Measurements from ENCODE around the gene SAV1.
"Not testable (repeated sequence)": the region's sequence is repeated elsewhere in the genome, so short reads cannot be mapped to it uniquely, and the experiment has no call there.

Gene SAV1

DNA sequence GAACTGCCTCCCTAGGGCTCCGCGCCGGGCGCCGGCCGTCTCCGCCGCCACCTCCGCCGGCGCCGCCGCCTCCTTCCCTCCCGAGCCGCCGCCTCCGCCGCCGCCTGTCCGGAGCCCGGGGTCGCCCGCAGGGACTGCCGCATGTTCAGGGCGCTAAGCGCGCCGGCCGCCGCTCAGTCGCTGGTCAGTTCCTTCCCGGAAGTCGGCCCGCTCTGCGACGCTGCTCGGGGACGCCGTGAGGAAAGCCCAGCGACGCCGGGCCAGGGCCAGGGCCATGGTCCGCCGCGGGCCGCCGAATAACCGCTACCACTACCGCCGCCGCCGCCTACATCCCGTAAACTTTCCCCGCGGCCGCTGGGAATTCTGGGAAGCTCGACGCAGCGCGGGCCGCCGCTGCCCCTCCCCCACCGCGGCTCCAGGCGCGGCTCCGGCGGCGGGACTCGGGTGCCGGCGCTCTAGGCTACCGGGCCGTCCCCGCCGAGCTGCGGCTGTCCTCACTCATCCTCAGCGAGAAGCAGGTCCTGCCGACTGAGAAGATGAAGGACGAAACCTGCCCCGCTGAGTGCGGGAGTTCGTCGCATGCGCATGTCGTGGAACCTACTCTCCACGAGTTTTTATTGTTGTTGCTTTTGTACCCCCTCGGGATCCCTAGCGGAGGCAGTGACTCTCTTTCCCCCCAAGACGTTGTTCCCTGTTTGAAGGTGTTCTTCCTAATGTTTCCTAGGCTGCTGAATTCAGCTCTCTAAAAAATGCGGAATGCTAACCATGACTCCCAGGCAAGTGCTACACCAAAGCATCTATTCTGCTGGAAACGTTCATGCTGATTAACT is at the start of gene SAV1:
Gene SAV1, minus strand, starts transcription at position 311 of the 830 bp plus-strand sequence. CDS start 339 bp downstream, outside the sequence.
- DNase-seq = peak; percentile 82

DNA sequence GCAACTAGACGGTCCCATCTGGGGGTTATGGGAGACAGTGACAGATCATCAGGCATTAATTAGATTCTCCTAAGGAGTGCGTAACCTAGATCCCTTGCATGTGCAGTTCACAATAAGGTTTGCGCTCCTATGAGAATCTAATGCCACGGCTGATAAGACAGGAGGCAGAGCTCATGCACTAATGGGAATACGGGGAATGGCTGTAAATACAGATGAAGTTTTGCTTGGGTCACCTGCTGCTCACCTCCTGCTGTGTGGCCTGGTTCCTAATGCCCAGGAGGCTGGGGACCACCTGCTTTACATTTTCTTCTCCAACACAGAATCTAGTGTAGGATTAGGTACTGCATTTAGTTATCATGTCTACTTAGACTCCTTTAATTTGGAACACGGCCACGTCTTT is 49.7 kb upstream of the SAV1 start:
- no peak for DNase-seq

DNA sequence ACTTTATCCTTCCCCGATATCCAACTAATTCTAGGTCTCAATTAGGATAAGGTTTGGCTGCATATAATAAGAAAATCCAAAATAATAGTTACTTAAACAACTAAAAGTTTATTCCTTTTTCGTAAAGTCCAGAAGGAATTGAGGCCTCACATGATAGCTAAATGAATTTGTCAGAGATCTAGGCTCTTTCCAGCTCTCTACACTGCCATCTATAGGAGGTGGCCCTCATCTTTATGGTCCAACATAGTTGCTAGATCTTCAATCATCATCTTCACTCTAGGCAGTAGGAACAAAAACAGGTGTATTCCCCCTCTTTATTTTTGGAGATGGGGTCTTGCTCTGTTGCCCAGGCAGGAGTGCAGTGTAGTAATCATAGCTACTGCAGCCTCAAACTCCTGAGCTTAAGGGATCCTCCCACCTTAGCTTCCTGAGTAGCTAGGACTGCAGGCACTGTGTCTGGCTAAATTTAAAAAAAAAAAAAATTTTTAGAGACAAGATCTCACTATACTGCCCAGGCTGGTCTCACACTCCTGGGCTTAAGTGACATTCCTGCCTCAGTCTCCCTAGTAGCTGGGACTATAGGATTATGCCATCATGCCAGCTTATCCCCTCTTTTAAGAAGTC is 46.5 kb upstream of the SAV1 start:
- no peak for DNase-seq

DNA sequence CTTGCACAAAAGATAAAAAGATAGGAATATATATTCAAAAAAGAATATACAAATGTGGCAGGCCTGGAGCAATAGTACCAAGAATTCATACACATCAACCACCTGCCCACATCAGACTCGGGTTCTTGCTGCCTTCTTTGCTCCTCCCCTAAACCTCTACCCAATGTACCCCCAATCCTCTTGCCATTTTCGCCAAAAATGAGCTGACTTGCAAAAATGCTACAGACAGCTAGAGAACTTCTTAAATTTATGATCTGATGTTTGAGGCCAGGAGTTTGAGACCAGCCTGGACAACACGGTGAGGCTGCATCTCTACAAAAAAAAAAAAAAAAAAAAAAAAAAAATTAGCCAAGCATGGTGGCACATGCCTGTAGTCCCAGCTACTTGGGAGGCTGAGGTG is 42.9 kb upstream of the SAV1 start:
- no peak for DNase-seq

DNA sequence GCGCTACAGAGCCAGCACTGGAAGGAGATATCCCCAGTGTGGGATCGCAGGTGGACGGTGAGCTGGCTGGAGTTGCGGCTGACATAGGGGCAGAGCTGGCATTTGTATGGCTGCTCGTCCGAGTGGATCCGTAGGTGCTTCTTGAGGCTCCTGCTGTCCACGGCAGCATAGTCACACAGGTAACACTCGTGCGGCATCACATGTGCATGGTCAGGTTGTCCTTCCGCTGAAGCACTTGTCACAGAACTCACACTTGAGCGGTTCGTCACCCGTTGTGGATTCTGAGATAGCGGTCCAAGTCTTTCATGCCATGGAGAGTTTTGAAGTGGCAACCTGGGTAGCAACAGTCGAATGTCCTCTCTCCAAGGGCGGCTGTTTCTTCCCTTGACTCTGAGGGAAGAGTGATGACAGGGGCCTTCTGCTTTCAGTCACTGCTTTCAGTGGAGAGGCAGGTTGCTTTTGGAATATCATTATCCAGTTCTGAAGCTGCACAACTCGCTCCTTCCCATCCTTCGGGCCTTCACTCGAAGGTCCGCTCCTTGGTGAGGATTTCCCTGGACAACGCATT is 37.0 kb upstream of the SAV1 start:
- DNase-seq = no peak

DNA sequence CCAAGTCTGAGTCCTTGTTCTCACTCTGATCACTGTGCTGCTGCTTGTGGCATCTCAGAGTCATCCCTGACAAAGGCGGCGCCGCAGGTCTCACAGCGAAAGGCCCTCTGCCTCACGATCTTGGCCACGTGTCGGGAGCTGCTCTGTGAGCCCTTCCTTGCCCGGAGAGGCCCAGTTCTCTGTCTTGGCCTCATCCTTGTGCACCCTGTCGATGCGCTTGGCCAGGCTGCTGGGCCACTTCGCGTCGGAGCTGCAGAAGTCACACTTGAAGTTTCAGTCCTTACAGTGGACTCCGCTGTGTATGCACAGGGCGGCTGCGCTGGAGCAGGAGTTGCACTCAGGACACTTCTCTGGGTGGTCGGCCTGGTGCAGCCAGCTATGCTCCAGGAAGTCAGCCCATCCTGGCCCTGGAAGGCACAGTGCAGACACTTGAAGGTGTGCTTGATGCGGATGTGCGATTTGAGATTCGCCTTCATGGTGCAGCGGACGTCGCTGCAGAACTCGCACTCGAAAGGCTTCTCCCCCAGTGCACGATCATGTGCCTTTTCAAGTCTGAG is 36.4 kb upstream of the SAV1 start:
- DNase-seq = no peak

DNA sequence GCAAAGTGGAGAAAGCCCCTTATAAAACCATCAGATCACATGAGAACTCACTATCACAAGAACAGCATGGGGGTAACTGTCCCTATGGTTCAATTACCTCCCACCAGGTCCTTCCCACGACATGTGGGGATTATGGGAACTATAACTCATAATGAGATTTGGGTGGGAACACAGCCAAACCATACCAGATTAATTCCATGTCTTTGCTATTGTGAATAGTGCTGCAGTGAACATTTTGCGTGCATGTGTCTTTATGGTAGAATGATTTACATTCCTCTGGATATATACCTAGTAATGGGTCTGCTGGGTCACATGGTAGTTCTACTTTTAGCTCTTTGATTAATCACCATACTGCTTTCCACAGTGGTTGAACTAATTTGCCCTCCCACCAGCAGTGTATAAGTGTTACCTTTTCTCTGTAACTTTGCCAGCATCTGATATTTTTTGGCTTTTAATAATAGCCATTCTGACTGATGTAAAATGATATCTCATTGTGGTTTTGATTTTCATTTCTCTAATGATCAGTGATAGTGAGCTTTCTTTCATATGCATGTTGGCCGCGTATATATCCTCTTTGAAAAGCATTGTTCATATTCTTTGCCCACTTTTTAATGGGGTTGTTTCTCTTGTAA is 29.7 kb upstream of the SAV1 start:
- no peak for DNase-seq

DNA sequence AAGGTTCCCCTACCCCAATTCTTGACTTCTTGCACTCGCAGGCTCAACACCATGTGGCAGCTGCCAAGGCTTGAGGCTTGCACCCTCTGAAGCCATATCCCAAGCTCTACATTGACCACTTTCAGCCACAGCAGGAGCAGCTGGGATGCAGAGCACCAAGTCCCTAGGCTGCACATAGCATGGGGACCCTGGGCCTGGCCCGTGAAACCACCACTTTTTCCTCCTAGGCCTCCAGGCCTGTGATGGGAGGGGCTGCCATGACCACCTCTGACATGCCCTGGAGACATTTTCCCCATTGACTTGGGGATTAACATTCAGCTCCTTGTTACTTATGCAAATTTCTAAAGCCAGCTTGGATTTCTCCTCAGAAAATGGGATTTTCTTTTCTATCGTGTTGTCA is 26.2 kb upstream of the SAV1 start:
- DNase-seq = not testable (repeated sequence)

DNA sequence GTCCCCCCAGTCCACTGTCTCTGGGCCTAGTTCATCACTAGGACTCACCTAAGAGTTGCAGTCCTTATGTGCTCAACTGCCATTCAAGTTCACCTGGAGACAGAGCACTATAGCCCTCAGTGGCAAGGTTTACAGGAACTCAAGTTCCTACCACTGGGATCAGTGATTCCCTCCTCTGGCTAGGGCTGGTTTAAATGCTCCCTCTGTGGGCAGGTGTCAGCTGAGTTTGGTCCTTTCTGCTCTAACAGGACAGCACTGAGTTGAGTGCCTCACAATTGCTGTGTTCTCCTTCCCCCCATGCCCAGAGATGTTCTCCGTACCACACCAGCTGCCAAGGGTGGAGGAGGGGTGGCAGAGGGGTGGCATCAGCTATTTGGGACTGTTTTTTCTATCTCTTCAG is 20.8 kb upstream of the SAV1 start:
- DNase-seq = no peak

DNA sequence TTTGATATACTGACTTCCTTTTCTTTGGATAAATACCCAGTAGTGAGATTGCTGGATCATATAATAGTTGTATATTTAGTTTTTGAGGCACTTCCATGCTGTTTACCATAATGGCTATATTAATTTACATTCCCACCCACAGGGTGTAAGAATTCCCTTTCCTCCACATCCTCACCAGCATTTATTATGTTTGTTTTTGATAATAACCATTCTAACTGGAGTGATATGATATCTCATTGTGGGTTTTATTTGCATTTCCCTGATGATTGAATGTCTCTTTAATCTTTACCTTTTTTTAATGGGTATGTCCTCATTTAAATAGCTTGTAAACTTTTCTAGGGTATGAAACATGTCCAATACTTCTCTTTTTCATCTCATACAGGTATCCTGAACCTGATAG is 11.6 kb upstream of the SAV1 start:
- no peak for DNase-seq

DNA sequence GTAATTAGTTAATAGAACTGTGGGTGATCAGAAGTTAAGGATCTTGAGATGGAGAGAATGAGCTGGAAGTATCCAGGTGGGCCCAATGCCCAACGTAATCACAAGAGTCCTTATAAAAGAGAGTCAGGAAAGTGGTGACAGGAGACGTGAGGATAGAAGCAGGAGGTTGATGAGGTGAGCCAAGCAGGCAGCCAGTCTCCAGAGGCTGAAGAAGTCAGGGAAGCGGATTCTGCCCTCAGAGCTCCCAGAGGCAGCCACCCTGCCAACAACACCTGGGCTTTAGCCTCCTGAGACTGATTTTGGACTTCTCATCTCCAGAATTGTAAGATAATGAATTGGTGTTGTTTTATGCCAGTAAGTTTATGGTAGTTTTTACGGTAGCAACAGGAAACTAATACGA is 10.1 kb upstream of the SAV1 start:
- no peak for DNase-seq

DNA sequence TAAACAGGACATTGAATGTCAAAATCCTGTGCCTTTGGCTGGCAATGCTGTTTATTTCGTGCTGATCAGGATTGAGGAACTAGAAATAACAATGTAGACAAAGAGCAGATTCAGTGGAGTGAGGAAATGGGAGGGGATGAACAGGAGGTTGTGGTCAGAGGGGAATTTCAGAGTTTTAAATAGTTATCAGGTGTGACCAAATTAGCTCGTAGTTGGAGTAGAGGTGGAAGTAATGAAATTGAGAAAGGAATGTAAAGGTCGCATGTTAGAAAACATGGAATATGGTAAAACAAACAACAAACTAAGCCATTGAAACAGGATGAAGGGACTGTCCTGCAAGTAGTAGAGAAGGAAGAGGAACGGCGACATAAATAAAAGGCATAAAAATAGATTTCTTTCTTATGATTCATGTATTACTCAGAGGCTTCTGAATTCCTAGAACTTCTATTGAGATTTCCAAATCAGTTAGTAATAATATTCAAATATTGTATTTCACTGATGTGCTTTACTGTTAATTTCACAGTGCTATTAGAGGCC is 9.5 kb upstream of the SAV1 start:
- no peak for DNase-seq

DNA sequence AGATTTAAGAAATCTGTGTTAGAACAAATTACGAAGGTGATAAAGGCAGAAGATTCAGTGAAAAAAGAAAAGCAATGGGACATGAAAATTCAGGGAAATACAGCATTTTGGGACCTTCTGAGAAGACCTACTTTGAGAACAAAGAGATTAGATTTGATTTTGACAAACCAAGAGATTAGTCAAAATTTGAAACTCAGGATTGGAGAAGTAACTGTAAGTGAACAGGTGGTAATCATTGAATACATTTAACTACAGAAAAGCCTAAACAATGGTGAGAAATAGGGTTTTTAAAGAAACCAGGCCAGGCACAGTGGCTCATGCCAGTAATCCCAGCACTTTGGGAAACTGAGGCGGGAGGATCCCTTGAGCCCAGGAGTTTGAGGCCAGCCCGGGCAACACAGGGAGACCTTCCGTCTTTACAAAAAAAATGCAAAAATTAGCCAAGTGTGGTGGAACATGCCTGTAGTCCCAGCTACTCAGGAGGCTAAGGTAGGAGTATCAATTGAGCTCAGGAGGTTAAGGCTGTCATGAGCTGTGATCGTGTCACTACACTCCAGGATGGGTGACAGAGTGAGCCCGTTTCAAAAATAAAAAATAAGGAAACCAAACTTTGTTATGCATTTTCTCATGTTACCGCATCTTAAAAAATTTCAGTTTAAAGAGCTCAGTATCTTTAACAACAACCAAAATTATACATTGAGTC is 8.9 kb upstream of the SAV1 start:
- no peak for DNase-seq

DNA sequence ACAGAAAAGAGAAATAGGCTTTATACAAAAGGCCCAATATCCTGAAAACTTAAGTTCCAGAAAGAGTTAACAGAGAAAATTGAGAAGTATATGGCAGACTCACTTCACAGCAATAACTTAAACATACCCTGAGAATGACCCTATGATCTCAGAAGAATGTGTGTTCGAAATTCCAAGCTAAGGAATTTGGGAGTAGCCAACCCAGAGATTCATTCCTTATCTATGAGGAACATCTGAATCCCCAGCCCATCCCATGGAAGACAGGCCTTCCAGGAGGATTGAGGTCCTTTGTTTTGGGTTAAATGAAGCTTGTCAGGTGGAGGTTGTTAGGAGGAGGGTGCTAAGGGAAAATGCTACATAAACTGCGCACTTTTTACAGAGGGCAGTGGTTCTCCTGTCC is 7.5 kb upstream of the SAV1 start:
- no peak for DNase-seq

DNA sequence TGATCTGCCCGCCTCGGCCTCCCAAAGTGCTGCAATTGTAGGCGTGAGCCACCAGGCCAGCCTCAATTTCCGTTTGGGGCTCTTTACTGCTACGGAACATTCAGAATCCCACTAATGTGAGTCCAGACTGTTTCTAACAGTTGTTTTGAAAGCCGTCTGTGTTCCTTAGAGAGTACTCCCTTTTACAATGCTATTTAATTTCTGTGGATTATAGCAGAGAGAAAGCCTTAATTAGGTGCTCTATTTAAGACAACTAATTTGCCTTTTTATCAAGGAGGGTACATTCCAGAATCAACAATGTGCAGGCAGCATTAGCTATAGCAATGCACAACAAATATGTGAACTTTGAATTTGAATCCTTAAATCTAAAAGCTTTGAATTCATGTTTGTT is 2.8 kb upstream of the SAV1 start:
- no peak for DNase-seq

DNA sequence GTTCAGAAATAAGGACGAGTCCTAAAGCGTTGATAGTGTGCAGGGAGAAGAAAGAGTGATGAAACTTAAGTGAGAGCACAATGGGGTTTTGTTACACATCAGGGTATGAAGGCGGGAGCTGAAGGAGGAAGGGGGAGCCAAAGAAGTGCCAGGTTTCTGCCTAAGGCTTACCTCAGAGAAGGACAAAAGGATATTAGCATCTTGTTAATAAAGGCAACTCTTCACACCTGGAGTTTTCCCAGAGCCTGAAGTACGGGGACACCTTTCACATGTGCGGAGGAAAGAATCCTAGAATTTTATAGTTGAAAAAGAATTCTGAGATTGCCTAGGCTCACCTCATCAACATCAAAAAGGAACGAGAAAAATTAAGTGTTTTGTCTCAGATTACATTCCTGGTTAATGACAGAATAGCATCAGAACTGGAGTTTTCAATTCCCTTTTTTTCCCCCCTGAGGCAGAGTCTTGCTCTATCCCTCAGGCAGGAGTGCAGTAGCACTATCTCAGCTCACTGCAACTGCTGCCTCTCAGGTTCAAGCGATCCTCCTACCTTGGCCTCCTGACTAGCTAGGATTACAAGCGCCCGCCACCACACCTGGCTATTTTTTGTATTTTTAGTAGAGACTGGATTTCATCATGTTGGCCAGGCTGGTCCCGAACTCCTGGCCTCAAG is 2.2 kb upstream of the SAV1 start:
- DNase-seq = no peak

DNA sequence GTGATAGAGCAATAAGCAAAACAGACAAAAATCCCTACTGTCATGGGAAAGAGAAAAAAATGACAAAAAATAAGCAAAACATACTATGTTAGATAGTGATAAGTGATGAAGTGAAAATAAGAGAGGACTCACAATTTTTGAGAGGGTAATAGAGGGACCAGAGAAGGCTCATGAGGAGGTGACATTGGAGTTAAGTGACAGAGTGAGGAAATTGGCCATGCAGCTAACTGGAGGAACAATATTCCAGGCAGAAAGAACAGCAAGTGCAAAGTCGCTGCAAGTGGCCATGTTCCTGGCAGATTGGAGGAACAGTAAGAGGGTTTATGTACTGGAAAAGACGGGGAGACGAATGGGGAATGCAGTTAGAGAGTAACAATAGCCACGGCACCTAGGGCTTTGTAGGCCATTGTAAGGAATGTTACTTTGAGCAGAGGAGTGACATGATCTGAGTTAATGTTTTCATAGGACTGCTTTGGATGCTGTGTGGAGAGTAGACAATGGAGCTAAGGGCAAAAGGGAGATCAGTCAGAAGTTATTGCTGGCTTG is 1.4 kb upstream of the SAV1 start:
- DNase-seq = no peak

DNA sequence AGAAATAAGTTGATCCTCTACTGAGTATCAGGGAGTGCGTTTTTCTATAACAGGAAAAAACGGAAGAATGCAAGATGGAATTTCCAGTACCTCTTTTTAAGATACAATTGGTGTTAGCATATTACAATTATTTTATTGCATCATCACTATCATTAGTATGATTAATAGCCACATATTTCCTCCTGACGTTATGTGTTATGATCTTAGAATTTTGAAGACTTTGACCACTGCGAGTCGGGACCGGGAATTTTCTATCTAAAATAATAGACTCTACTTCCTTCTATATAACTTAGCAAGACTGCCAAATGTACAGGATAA is 679 bp upstream of the SAV1 start:
- DNase-seq = no peak

DNA sequence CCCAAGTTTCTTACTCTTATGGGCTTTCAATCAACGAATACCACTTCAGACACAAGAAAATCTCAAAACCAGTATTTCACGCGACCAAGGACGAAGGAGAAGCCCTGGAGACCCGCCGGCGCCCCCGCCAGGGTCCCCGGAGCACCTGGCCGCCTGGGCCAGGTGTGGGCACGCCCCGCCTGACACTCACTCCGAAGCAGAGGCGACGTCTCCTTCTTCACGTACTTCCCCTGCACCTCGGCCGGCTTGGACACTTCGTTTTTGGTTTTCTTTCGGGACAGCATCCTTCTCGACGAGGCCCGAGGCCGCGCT is 466 bp downstream of the SAV1 start:
- DNase-seq = peak; percentile 58

DNA sequence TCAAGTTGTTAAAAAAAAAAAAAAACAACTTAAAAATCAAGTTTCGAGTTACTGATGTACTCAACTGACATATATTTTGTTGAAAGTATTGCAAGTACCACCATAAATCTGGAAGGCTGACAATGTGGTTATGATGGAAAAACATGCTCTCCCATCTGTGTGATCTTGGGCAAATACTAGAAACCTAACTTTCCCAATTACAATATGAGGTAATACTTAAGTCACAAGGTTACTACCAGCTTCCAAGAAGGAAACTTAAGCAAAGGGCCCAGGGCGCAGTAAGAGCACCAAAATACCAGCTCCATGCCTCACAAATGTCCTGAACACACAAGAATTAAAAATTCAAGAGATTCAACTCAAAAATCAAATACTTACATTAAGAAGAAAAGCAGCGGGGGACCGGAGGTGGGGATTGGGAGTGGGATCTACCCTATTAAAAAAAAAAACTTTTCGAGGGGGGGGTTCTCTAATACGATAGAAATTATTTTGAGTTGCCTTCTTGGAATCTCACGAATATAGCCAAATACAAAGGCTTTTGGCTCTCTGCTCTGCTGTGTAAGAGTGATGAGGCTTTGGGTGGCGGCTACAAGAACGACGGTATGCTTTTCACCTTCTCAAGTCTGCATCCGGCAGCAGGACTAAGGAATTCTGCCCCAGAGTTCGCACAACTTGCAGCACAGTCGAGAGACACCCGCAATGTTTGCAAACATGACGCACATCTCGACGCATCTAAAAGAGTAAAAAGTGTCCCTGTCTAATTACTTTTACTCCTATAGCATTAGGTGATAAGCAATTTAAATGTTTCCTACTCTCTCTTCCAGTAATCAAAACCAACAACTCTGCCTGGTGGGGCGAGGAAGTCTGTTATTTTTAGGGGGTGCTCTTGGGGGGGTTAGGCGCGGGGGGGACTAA is 1.1 kb downstream of the SAV1 start:
- DNase-seq = peak; percentile 9

DNA sequence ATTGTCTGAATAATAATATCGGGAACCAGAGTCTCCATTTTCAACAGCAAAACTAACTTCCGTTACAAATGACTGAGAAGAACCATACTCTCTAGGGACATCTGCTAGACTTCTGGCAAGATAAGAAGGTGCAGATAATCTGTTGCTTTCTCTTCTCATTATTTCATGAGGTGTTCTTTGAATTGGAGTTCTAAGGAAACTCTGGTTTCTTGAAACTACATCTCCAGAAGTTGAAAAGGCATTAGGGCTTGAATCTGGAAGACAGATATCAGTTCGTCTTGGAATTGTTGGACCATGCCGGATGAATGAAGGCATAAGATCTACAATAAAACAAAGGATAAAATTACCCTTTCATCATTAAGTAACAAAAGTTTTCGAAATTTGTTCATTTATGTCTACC is 2.8 kb downstream of the SAV1 start:
- not testable (repeated sequence) for DNase-seq
